Measurements from ENCODE around the gene RHBDF2.

Gene RHBDF2

GRCh38 chr17:76467366-76467765, 33.9 kb downstream of the RHBDF2 start, which contains the start of gene AANAT:
AANAT (plus strand) TSS chr17:76467603; CDS start chr17:76468747, 1,144 bp downstream.
- no peak for DNase-seq (ENCODE audit: low read depth in 1 of 2, low spot score in 1 of 2)

GRCh38 chr17:76466775-76467130, 34.5 kb downstream of the RHBDF2 start:
- DNase-seq (ENCODE audit: low read depth in 1 of 2, low spot score in 1 of 2) = no peak

- no peak for DNase-seq (ENCODE audit: low read depth in 1 of 2, low spot score in 1 of 2)
Observed at GRCh38 chr17:76462556-76463290, 38.5 kb downstream of the RHBDF2 start.

GRCh38 chr17:76461765-76462555, 39.3 kb downstream of the RHBDF2 start:
- DNase-seq (ENCODE audit: low read depth in 1 of 2, low spot score in 1 of 2) = no peak

GRCh38 chr17:76459674-76460073, 41.5 kb downstream of the RHBDF2 start:
- no peak for DNase-seq (ENCODE audit: low read depth in 1 of 2, low spot score in 1 of 2)

GRCh38 chr17:76458580-76459490, 42.4 kb downstream of the RHBDF2 start:
- DNase-seq (ENCODE audit: low read depth in 1 of 2, low spot score in 1 of 2) = no peak

GRCh38 chr17:76453431-76453743, 47.8 kb downstream of the RHBDF2 start:
- DNase-seq (ENCODE audit: low read depth in 1 of 2, low spot score in 1 of 2) = no peak

- peak; percentile 83 to 85 for DNase-seq (ENCODE audit: low read depth in 1 of 2, low spot score in 1 of 2)
Observed at GRCh38 chr17:76452660-76453430, 48.4 kb downstream of the RHBDF2 start, which contains the start of gene UBE2O. UBE2O (minus strand) TSS chr17:76453152; CDS start chr17:76453141, 11 bp downstream.

- no peak for DNase-seq (ENCODE audit: low read depth in 1 of 2, low spot score in 1 of 2)
Observed at GRCh38 chr17:76452127-76452659, 49.0 kb downstream of the RHBDF2 start.

- DNase-seq (ENCODE audit: low read depth in 1 of 2, low spot score in 1 of 2) = no peak
Observed at GRCh38 chr17:76451506-76451905, 49.7 kb downstream of the RHBDF2 start.

GRCh38 chr17:76449126-76449525, 52.1 kb downstream of the RHBDF2 start:
- DNase-seq (ENCODE audit: low read depth in 1 of 2, low spot score in 1 of 2) = no peak

GRCh38 chr17:76447931-76448652, 53.1 kb downstream of the RHBDF2 start:
- DNase-seq (ENCODE audit: low read depth in 1 of 2, low spot score in 1 of 2) = no peak

- DNase-seq (ENCODE audit: low read depth in 1 of 2, low spot score in 1 of 2) = no peak
Observed at GRCh38 chr17:76446449-76447231, 54.6 kb downstream of the RHBDF2 start.

GRCh38 chr17:76445697-76446448, 55.4 kb downstream of the RHBDF2 start:
- DNase-seq (ENCODE audit: low read depth in 1 of 2, low spot score in 1 of 2) = no peak

- no peak for DNase-seq (ENCODE audit: low read depth in 1 of 2, low spot score in 1 of 2)
Observed at GRCh38 chr17:76444518-76445311, 56.5 kb downstream of the RHBDF2 start.

GRCh38 chr17:76442341-76443338, 58.6 kb downstream of the RHBDF2 start:
- DNase-seq (ENCODE audit: low read depth in 1 of 2, low spot score in 1 of 2) = no peak
